ENCODE results near the gene IFFO2.

The IFFO2 gene

GRCh38 chr1:18938008-18938706 is 18.3 kb downstream of the IFFO2 start:
- peak in 1 of 56 donors; percentile 52 for DNase-seq

- no peak for DNase-seq
These were observed 18.9 kb downstream of the IFFO2 start for GRCh38 chr1:18937539-18937938.

GRCh38 chr1:18936814-18937481 is 19.5 kb downstream of the IFFO2 start:
- DNase-seq: no peak

- no peak for DNase-seq
These were observed 20.0 kb downstream of the IFFO2 start for GRCh38 chr1:18936471-18936813.

- DNase-seq: no peak
These were observed 22.1 kb downstream of the IFFO2 start for GRCh38 chr1:18934205-18935000.

- no peak for DNase-seq
These were observed 23.6 kb downstream of the IFFO2 start for GRCh38 chr1:18932879-18933278.

- DNase-seq: peak in 4 of 56 donors; percentile 22 to 67 (median 33)
These were observed 24.1 kb downstream of the IFFO2 start for GRCh38 chr1:18932387-18932786.

GRCh38 chr1:18931730-18932129 is 24.7 kb downstream of the IFFO2 start:
- no peak for DNase-seq

GRCh38 chr1:18929686-18930085 is 26.8 kb downstream of the IFFO2 start:
- no peak for DNase-seq

- no peak for DNase-seq
These were observed 27.5 kb downstream of the IFFO2 start for GRCh38 chr1:18928985-18929384.

- no peak for DNase-seq
These were observed 28.1 kb downstream of the IFFO2 start for GRCh38 chr1:18928406-18928805.

- peak in 1 of 56 donors; percentile 26 for DNase-seq
These were observed 28.7 kb downstream of the IFFO2 start for GRCh38 chr1:18927654-18928272.

- no peak for DNase-seq
These were observed 29.3 kb downstream of the IFFO2 start for GRCh38 chr1:18927082-18927653.

- peak in 1 of 56 donors; percentile 19 for DNase-seq
These were observed 30.0 kb downstream of the IFFO2 start for GRCh38 chr1:18926315-18927081.

GRCh38 chr1:18925279-18925678 is 31.2 kb downstream of the IFFO2 start:
- no peak for DNase-seq

GRCh38 chr1:18924221-18924691 is 32.2 kb downstream of the IFFO2 start:
- DNase-seq: peak in 1 of 56 donors; percentile 46

GRCh38 chr1:18923756-18924211 is 32.7 kb downstream of the IFFO2 start:
- peak in 3 of 56 donors; percentile 38 to 46 (median 41) for DNase-seq

GRCh38 chr1:18922848-18923755 is 33.4 kb downstream of the IFFO2 start:
- no peak for DNase-seq

GRCh38 chr1:18922319-18922726 is 34.2 kb downstream of the IFFO2 start:
- peak in 46 of 56 donors; percentile 23 to 85 (median 56) for DNase-seq
